Neural progenitor cell (in vitro differentiated cells): ENCODE data around the gene TBC1D19.

ENCODE experiments used
- EZH2phosphoT487 ChIP-seq: fragments of 200-600 bp; sonication (generic); IDR thresholded peaks from 2 replicates; pipeline ENCODE4 v1.6.1; 2017; ENCODE audit warnings: antibody characterized with exemption
- TF ChIP-seq, protein P1 (sequence below): fragments of 200-600 bp; sonication (generic); IDR thresholded peaks from 2 replicates; pipeline ENCODE4 v1.5.1; 2017; ENCODE audit warnings: antibody characterized with exemption, mild to moderate bottlenecking

GRCh38 chr4:26732356-26732755, 148.5 kb downstream of the TBC1D19 start:
- TF ChIP-seq EZH2phosphoT487: no peak
- TF ChIP-seq, protein P1, sequence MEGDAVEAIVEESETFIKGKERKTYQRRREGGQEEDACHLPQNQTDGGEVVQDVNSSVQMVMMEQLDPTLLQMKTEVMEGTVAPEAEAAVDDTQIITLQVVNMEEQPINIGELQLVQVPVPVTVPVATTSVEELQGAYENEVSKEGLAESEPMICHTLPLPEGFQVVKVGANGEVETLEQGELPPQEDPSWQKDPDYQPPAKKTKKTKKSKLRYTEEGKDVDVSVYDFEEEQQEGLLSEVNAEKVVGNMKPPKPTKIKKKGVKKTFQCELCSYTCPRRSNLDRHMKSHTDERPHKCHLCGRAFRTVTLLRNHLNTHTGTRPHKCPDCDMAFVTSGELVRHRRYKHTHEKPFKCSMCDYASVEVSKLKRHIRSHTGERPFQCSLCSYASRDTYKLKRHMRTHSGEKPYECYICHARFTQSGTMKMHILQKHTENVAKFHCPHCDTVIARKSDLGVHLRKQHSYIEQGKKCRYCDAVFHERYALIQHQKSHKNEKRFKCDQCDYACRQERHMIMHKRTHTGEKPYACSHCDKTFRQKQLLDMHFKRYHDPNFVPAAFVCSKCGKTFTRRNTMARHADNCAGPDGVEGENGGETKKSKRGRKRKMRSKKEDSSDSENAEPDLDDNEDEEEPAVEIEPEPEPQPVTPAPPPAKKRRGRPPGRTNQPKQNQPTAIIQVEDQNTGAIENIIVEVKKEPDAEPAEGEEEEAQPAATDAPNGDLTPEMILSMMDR: no peak
